Osteocyte (in vitro differentiated cells): ENCODE data around the gene ULK3. TPM values are rescaled to one million over a fixed set of nuclear protein-coding genes. Genes with fewer than 3 reads are reported as not detected.

Source experiments
- DNase-seq: peaks from one replicate; pipeline ENCODE4 v3.0.0; 2021; ENCODE audit warnings: mixed read lengths; ENCODE audit not compliant: unreplicated experiment; ENCODE audit errors: extremely low spot score
- H3K27ac Mint-ChIP-seq: one replicate; pipeline ENCODE4 v1.8.0; 2021; ENCODE audit warnings: mild to moderate bottlenecking, mixed read lengths; ENCODE audit not compliant: unreplicated experiment
- H3K27me3 Mint-ChIP-seq: one replicate; pipeline ENCODE4 v1.8.0; 2021; ENCODE audit warnings: mixed read lengths; ENCODE audit not compliant: unreplicated experiment
- H3K36me3 Mint-ChIP-seq: one replicate; pipeline ENCODE4 v1.8.0; 2021; ENCODE audit warnings: mixed read lengths; ENCODE audit not compliant: unreplicated experiment
- H3K4me1 Mint-ChIP-seq: one replicate; pipeline ENCODE4 v1.8.0; 2021; ENCODE audit warnings: mixed read lengths; ENCODE audit not compliant: unreplicated experiment
- H3K4me3 Mint-ChIP-seq: one replicate; pipeline ENCODE4 v1.8.0; 2021; ENCODE audit warnings: mild to moderate bottlenecking, moderate library complexity, mixed read lengths; ENCODE audit not compliant: unreplicated experiment
- H3K9me3 Mint-ChIP-seq: one replicate; pipeline ENCODE4 v1.8.0; 2021; ENCODE audit warnings: mixed read lengths; ENCODE audit not compliant: unreplicated experiment
- CTCF ChIP-seq: fragments of 200-600 bp; sonication (generic); IDR thresholded peaks from 2 replicates; pipeline ENCODE4 v1.5.0; 2021; ENCODE audit warnings: antibody characterized with exemption, mild to moderate bottlenecking, moderate library complexity
- total RNA-seq: library from RNA; stranded (reverse); gene quantifications from 2 replicates; pipeline ENCODE4 v1.2.1, GENCODE V29; 2021

ULK3 gene
- total RNA-seq, 1 donor from 2014 or later: 32.4 TPM

GRCh38 chr15:74799856-74800558 lies 42.9 kb downstream of the ULK3 start:
- DNase-seq: no peak
- H3K9me3 Mint-ChIP-seq: no peaks in the 10 kb centered on the region

GRCh38 chr15:74799255-74799855 lies 43.6 kb downstream of the ULK3 start:
- Mint-ChIP-seq H3K4me1 (peaks cover 2% of the 10 kb centered on the region), H3K27ac (no peak overlapping the region), H3K36me3 (peaks cover 15% of the 10 kb centered on the region), H3K27me3 (no peaks in the 10 kb centered on the region), H3K9me3 (no peaks in the 10 kb centered on the region), H3K4me3 (no peak overlapping the region)
- no peak for DNase-seq
- no peak for TF ChIP-seq CTCF

More at GRCh38 chr15:74799856-74800558, 42.9 kb downstream of the ULK3 start:
- Mint-ChIP-seq H3K36me3 (peaks cover 18% of the 10 kb centered on the region), H3K27me3 (no peaks in the 10 kb centered on the region), H3K4me3 (no peak overlapping the region), H3K27ac (no peak overlapping the region), H3K4me1 (no peaks in the 10 kb centered on the region)
- peak; percentile 95 for TF ChIP-seq CTCF

- Mint-ChIP-seq H3K27ac (no peak overlapping the region), H3K36me3 (peaks cover 9% of the 10 kb centered on the region), H3K27me3 (no peaks in the 10 kb centered on the region), H3K4me3 (no peak overlapping the region), H3K9me3 (no peaks in the 10 kb centered on the region), H3K4me1 (peaks cover 2% of the 10 kb centered on the region)
- DNase-seq: no peak
- TF ChIP-seq CTCF: no peak
Measured at GRCh38 chr15:74798388-74799254, 44.3 kb downstream of the ULK3 start.

GRCh38 chr15:74795966-74796625 lies 46.9 kb downstream of the ULK3 start:
- H3K9me3 Mint-ChIP-seq: no peaks in the 10 kb centered on the region
- DNase-seq: no peak
- H3K36me3 Mint-ChIP-seq: peaks cover 3% of the 10 kb centered on the region
- H3K4me1 Mint-ChIP-seq: peaks cover 22% of the 10 kb centered on the region
- H3K27me3 Mint-ChIP-seq: no peaks in the 10 kb centered on the region
- peak overlapping the region; percentile 17 for H3K27ac Mint-ChIP-seq
- H3K4me3 Mint-ChIP-seq: no peak overlapping the region
- no peak for TF ChIP-seq CTCF
